Cerebellar cortex (tissue), 1 donor: Measurements from ENCODE around the gene ZNF318.
"Not testable (repeated sequence)": the region's sequence is repeated elsewhere in the genome, so short reads cannot be mapped to it uniquely, and the experiment has no call there.

Experiments used
- DNase-seq: peaks from one replicate; pipeline ENCODE4 v3.0.0-alpha.2; 2015; ENCODE audit warnings: low spot score

ZNF318 gene

GRCh38 chr6:43389730-43390295 is 20.4 kb upstream of the ZNF318 start:
- no peak for DNase-seq

GRCh38 chr6:43386492-43386891 is 17.0 kb upstream of the ZNF318 start:
- DNase-seq = peak; percentile 59

DNA sequence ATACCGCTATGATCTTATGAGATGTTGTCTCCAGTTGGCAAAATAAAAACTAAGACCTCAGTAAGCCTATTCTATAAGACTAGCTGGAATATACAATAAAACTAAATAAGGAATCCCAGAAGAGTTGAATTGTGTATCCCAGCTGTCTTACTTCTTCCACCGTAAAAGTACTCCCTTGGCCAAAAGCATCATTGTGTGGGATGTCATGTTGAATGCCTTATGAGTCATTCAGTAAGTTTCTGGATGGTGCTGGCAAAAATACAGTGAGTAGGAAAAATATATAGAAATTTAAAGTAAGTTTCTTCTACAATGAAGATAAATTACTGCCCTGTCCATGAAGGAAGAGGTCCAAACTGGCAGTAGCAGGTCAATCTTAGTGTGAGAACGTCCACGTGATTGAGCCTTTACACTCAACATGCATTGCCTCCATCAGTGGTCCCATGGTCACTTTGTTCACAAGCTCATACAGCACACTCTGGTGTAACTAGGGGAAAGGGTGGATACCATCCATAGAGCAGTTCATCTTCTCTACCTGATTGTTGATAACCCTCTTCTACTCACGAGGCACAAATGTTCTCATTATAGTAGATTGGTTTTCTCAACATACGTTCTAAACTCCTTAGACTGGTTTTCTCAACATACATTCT is 13.7 kb upstream of the ZNF318 start:
- no peak for DNase-seq

GRCh38 chr6:43380858-43381257 is 11.4 kb upstream of the ZNF318 start:
- DNase-seq = not testable (repeated sequence)

- no peak for DNase-seq
These were observed 9.2 kb upstream of the ZNF318 start for GRCh38 chr6:43378631-43379030.

DNA sequence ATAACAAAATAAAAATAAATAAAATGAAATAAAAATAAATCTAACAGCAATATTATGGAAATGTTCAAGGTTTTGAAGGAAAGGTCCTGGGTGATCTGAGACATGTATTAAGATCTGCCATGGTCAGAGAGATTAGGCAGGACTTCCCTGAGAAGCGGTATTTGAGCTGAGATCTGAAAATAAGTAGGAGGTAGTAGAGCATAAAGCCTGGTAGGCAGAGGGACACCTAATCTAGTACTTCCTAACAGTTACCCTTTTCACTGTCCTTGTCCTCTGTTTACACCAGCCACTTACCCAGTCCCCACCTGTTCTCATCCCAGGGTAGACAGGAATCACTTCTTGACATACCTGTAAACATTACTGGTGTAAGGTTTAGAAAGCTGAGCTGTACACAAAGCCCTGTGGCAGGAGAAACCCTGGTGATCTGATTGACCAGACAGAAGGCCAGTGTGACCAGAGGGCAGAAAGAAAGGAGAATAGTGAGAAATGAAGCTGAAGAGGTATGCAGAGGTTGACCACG is 8.3 kb upstream of the ZNF318 start:
- no peak for DNase-seq

- DNase-seq = no peak
These were observed 7.1 kb upstream of the ZNF318 start for GRCh38 chr6:43376551-43376981.

GRCh38 chr6:43375693-43376092 is 6.2 kb upstream of the ZNF318 start:
- DNase-seq = no peak

DNA sequence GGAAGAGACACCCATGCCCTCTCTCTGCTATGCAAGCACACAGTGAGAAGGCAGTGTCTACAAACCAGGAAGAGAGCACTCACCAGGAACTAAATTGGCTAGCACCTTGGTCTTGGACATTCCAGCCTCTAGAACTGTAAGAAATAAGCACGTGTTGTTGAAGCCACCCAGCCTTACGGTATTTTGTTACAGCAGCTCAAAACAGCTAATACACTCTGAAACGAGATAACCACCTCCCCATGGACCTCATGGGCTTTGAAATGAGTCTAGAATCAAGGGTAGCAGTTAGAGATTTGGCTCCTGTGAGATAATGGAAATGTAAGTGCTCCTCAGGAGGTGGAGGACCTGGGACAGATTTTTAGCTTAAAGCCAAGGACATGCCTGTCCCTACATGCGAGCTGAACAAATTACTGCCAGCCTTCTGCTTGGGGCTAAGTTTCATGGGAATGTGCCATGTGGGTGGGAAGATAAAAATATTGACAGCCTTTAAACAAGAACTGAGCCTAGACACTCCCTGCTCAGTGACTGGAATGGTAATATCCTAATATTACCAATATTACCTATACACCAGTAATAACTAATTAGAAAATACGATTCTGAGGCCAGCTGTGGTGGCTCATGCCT is 3.9 kb upstream of the ZNF318 start:
- DNase-seq = no peak

DNA sequence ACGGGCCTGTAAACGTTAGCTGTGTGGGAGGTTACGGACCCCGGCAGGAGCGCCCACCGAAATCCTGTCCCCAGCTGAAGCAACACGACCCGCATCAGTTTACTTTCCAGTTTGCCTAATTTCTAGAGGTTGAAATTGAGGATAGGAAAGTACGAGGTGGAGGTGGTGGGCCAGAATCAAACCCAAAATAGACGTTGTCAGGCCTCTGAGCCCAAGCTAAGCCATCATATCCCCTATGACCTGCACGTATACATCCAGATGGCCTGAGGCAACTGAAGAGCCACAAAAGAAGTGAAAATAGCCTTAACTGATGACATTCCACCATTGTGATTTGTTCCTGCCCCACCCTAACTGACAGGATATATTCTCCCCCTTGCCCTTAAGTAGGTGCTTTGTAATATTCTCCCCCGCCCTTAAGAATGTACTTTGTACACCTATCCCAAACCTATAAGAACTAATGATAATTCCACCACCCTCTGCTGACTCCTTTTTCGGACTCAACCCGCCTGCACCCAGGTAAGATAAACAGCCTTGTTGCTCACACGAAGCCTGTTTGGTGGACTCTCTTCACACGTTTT is 645 bp upstream of the ZNF318 start:
- DNase-seq = not testable (repeated sequence)

DNA sequence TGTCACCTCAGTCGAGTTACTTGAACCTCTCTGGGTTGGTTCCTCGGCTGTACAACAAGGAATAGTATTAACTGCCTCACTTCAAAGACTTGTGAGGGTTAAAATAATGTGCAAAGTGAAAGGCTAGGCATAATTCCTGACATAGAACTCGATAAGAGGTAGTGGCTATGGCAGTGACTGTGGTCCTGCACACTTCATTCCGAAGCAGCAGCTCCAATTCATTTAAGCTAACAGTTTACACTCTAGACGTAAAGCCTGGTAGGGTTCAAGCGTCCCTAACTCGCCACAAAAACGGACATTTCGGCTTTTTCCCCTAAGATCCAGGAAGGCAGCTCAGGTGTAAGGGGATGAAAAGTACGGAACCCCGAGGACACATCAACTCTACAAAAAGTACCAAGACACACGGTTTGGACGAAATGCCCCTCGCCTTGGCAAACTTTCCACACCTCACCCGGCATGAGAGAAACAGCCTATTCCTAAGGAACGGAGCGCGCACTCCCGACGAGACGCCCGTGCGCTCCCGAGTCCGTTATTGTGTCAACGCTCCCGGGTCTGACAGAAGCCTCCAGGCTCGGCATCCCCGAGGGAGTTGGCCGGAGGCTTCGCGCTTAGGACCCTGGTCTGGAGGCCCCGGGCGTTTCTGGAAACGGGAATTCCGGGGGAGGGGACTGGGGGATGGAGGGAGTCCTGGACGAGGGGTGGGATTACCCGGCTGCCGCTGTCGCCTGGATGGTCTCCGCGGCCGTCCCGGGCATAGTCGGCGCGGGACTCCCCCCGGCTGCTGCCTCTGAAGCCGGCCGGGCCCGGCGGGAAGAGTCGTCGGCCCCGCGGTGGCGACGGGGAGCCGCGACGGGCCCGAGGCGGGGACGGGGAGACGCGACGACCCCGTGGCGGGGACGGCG is 937 bp downstream of the ZNF318 start:
- DNase-seq = peak; percentile 35

DNA sequence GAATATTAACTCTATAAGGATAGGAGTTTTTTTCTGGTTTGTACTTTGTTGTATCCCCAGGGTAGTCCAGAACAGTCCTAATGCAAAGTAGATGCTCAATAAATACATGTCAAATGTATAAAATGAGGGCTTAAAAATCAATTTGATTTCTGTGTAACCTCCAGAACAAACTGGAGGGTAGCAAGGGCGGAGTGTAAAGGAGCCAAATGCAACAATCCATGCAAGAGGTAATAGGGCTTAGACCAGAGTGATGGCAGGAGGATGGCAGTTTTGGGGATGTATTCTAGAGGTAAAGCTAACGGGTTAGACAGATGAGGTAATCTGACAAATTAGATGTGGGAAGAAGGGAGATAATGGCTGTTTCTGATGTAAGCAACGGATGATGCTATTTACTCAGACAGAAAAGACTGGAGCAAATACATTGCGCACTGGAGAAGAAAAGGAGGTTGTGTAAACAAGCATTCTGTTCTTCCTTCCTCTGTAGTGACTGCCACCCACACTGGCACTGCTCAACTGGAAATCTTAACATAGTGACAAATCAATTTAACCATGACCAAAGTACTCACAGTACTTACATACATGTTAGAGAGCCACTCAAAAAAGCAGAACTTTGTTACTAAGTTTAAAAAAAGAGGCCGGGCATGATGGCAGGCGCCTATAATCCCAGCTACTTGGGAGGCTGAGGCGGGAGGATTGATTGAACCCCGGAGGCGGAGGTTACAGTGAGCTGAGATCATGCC is 2.0 kb downstream of the ZNF318 start:
- no peak for DNase-seq

- no peak for DNase-seq
These were observed 8.2 kb downstream of the ZNF318 start for GRCh38 chr6:43361269-43361668.

GRCh38 chr6:43359831-43360230 is 9.6 kb downstream of the ZNF318 start:
- DNase-seq = no peak

DNA sequence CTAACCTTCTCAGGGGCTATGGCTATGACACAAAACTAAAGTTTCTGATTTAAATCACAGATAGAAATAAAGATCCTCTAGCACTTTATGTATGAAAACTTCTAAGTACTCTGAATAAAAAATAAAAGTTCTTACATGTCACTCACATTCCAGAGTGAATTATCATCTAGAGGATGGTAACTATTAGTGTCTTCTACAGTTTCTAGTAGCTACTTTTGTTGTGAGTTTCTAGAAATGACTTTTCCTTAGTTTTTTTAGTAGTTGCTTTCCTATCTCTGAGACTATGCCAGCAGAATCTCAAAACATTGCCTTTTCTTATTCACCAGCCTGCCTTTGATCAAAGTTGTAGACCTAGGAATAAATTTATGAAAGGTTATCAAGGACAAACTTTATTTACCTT is 10.1 kb downstream of the ZNF318 start:
- DNase-seq = no peak

- DNase-seq = peak; percentile 27
These were observed 13.4 kb downstream of the ZNF318 start for GRCh38 chr6:43355862-43356590.

DNA sequence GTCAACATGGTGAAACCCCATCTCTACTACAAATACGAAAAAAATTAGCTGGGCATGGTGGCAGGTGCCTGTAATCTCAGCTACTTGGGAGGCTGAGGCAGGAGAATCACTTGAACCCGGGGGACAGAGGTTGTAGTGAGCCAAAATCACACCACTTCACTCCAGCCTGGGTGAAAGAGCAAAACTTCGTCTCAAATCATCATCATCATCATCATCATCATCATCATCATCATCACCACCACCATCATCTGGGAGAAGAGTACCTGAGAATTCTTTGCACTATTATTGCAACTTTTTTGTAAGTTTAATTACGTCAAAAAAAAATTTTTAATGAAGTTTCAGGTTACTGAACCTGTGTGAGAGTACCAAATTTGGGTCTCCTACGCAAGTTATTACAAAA is 17.5 kb downstream of the ZNF318 start:
- not testable (repeated sequence) for DNase-seq

DNA sequence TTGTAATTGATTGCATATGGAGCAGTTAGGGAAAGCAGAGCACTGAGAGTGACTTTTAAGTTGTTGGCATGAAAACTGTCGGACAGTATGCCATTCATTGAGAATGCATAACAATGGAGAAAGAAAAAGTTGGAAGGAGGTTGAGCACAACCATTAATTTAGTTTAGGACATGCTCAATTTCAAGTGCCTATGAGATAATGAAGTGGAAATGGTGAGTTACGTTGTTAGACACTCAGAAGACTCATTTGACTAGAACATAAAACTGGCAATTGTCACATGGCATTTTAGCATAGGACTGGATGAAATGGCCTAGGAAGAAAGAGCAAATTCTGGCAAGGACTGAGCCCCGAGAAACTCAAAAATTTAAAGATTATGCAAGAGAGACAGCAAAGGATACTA is 22.0 kb downstream of the ZNF318 start:
- no peak for DNase-seq

DNA sequence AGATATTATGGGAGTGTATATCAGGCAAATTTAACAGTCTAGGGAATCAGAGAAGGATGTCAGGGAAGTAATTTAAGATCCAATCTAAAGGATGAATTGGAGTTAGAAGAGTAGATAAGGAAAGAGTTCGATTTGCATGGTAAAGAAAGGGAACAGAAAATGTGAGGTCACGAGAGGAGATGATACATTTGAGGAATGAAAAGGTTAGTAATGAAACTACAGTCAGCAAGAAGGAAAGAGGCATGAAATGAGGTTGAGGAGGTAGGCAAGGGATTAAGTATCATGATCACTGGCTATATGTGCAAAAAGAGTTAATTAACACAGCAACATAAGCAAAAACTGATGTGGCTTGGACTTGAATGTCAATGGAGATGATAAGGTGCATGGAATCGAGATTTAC is 22.4 kb downstream of the ZNF318 start:
- DNase-seq = no peak

- DNase-seq = not testable (repeated sequence)
These were observed 23.2 kb downstream of the ZNF318 start for GRCh38 chr6:43346243-43346642.

GRCh38 chr6:43339168-43339567 is 30.3 kb downstream of the ZNF318 start:
- no peak for DNase-seq
